Mucosa of stomach (tissue), 1 donor: ENCODE results near the gene GTF3C5.
A peak's percentile ranks its signal among the peaks of the same experiment; 100 is the strongest.

Source experiments
- H3K27me3 ChIP-seq: one replicate; pipeline ENCODE4 v1.7.0; 2013; ENCODE audit warnings: mild to moderate bottlenecking, low read length; ENCODE audit not compliant: control insufficient read depth, insufficient read depth
- H3K36me3 ChIP-seq: one replicate; pipeline ENCODE4 v1.7.0; 2013; ENCODE audit warnings: low read length; ENCODE audit not compliant: control insufficient read depth, insufficient read depth
- H3K4me1 ChIP-seq: one replicate; pipeline ENCODE4 v1.7.0; 2013; ENCODE audit warnings: mild to moderate bottlenecking, low read length; ENCODE audit not compliant: control insufficient read depth, insufficient read depth
- H3K4me3 ChIP-seq: one replicate; pipeline ENCODE4 v1.7.0; 2013; ENCODE audit warnings: low read length
- H3K9ac ChIP-seq: one replicate; pipeline ENCODE4 v1.7.0; 2013; ENCODE audit warnings: mild to moderate bottlenecking, low read length, moderate library complexity
- H3K9me3 ChIP-seq: one replicate; pipeline ENCODE4 v1.7.0; 2013; ENCODE audit warnings: mild to moderate bottlenecking, low read length, moderate library complexity; ENCODE audit not compliant: control insufficient read depth
- donor health status: Pancreatic carcinoma.

GTF3C5 gene

DNA sequence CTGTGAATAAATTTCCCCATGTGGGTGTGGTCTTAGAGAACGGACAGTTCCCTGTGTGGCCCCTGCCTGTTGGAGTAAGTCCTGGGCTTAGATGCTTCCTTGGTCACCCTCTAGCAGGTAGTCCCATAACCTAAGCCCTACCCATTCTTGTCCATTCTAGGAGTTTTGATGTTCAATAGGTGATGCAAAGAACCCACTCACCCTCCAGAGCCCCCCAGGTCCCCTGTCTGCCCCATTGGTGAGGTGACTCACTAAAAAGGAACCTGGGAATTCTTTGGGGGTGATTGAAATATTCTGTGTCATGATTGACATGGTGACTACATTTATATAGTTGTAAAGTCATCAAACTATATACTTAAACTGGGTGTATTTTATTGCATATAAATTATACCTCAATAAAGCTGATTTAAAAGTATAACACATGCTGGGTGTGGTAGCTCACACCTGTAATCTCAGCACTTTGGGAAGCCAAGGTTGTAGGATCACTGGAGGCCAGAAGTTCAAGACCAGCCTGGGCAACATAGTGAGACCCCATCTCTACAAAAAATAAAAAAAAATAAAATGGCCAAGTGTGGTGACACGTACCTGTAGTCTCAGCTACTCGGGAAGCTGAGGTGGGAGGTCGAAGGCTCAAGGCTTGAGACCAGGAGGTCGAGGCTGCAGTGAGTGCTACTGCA, 20.8 kb upstream of the GTF3C5 start:
- Histone ChIP-seq H3K36me3 (no peaks in the 10 kb centered on the region), H3K4me1 (peaks cover 7% of the 10 kb centered on the region), H3K27me3 (peaks cover 3% of the 10 kb centered on the region), H3K4me3 (no peak overlapping the region), H3K9me3 (no peaks in the 10 kb centered on the region), H3K9ac (no peak overlapping the region)

DNA sequence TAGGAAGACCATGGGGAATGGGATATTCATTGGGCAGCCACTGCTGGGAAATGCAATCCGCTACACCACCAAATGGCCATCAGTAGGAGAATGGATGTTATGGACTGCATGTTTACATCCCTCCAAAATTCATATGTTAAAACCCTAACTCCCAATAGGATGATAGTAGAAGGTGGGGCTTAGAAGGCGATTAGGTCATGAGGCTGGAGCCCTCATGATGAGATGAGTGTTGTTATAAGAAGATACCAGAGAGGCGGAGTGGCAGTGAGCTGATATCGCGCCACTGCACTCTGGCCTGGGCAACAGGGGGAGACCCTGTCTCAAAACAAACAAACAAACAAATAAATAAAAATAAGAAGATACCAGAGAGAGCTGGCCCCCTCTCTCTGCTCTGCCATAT, 16.1 kb upstream of the GTF3C5 start:
- no peaks in the 10 kb centered on the region for H3K27me3 ChIP-seq
- no peaks in the 10 kb centered on the region for H3K36me3 ChIP-seq

DNA sequence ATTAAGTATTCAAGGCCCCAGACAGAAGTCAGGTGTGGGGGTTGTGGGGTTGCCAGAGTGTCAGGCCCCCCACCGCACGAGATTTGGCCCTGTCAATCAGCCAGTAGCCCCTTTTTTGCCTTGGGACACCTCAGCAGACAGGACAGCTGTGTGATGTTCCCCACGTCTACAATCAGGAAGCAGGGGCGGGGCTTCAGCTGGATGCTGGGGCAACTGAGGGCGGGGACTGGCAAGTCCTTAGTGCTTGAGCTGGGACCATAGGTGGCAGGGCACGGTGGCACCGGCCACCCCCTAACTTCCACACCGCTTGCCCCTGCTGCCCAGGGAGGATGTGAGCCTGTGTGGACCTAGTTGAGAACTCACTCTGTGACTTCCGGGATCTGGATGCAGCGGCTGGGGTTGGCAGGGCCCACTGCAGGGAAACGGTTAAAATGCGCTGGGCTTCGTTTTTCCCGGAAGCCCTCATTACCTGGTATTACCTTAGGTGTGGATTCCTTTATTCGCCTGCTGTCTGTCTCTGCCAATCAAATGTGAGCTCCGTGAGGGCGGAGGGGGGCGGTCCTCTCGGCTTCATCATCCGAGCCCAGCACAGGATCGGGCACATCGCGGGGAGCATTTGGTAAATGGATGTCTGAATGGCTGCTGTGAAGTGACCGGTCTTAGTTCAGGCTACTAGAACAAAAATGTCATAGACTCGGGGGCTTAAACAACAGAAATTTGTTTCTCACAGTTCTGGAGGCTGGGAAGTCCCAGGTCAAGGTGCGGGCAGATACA, 7.5 kb upstream of the GTF3C5 start:
- Histone ChIP-seq H3K4me3 (no peak overlapping the region), H3K27me3 (peaks cover 8% of the 10 kb centered on the region), H3K9ac (no peak overlapping the region), H3K36me3 (no peaks in the 10 kb centered on the region), H3K9me3 (no peaks in the 10 kb centered on the region), H3K4me1 (no peaks in the 10 kb centered on the region)

More for the DNA sequence above, 16.1 kb upstream of the GTF3C5 start:
- H3K9me3 ChIP-seq = no peaks in the 10 kb centered on the region
- no peak overlapping the region for H3K9ac ChIP-seq
- no peak overlapping the region for H3K4me3 ChIP-seq
- H3K4me1 ChIP-seq = no peaks in the 10 kb centered on the region

DNA sequence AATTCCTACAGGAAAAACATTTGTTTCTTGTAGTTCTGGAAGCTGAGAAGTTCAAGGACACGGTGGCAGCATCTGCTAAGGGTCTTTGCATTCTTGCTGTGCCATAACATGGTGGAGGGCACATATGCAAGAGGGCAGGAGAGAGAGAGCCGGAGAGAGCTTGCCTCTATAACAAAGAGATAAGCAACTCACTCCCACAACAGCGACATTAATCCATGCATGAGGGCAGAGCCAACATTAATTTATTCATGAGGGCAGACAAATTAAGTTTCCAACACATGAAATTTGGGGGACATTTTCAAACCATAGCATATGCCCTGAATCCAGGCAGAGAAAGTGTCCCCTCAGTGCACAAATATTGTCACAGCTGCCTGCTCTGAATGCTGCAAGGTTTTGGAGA, 4.4 kb upstream of the GTF3C5 start:
- Histone ChIP-seq H3K27me3 (peaks cover 8% of the 10 kb centered on the region), H3K36me3 (no peaks in the 10 kb centered on the region), H3K4me1 (peaks cover 6% of the 10 kb centered on the region), H3K9me3 (no peaks in the 10 kb centered on the region), H3K9ac (no peak overlapping the region), H3K4me3 (no peak overlapping the region)

DNA sequence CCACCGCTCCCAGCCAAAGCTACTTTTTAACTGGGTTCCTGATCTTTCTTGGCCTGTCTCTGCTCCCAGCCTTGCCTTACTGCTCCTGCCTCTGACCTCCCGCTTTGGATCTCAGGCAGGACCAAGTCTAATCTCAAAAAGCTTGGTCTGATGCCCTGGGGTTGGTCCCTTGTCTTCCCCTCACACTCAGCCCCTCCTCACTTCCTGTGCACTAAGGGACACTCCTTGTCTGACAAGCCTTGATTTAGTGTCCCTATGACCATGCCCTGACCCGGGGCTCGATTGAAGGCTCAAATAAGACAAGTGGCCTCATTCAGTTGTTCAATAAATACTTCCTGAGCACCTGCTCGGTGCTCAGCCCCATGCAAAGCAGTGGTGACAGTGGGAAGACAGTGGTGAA, 3.7 kb upstream of the GTF3C5 start:
- H3K36me3 ChIP-seq = no peaks in the 10 kb centered on the region
- H3K9me3 ChIP-seq = no peaks in the 10 kb centered on the region
- H3K4me3 ChIP-seq = no peak overlapping the region
- H3K9ac ChIP-seq = no peak overlapping the region
- peaks cover 6% of the 10 kb centered on the region for H3K4me1 ChIP-seq
- H3K27me3 ChIP-seq = peaks cover 8% of the 10 kb centered on the region

DNA sequence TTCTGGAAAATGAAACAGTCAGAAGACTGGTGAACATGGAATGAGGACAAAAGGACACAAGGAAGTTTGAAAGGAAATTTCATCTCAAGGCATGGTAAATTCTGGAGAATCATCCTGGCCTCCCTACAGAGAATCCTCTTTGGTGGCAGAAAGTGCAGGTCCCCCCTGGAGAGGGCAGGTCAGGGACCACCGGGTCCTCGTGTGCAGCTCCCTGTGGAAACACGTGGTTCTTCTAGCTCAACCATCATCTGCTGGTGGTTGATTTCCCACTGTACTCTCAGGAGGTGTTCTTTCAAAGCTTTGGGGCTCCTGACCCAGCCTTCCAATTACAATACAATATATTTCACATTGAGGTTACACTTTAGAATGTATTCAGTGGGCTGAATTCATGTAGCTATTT, 2.6 kb upstream of the GTF3C5 start:
- Histone ChIP-seq H3K9ac (no peak overlapping the region), H3K36me3 (no peaks in the 10 kb centered on the region), H3K27me3 (peaks cover 7% of the 10 kb centered on the region), H3K4me1 (peaks cover 6% of the 10 kb centered on the region), H3K9me3 (no peaks in the 10 kb centered on the region), H3K4me3 (no peak overlapping the region)

DNA sequence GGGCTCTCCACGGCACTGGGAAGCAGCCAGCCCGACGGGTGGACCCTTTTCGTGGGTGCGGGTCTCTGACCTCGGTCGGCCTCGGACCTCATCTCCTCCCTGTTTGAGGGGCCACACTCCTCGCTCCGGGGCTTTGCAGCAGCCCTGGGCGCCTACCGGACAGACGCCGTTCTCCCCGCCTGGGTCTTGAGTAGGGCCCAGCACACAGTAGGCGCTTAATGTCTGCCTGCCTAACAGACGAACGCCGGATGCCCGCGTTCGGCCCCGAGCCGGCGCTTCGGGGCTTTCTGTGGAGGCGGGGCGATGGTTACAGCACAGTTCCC, 842 bp upstream of the GTF3C5 start:
- Histone ChIP-seq H3K4me3 (peak overlapping the region; percentile 92), H3K4me1 (peaks cover 6% of the 10 kb centered on the region), H3K27me3 (peaks cover 5% of the 10 kb centered on the region), H3K9me3 (no peaks in the 10 kb centered on the region), H3K9ac (peak overlapping the region; percentile 93), H3K36me3 (no peaks in the 10 kb centered on the region)

DNA sequence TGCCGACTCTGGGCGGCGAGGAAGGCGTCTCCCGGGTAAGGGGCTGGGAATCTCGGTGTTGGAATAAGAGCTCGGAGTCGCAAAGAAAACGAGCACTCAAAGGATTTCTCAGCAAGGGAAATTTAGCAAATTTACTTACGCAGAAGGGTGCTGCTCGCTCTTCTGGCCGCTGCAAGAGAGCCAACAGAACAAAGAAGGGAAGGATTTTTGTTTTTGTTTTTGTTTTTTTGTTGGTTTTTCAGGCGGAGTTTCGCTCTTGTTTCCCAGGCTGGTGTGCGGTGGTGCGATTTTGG, 279 bp downstream of the GTF3C5 start:
- Histone ChIP-seq H3K9me3 (no peaks in the 10 kb centered on the region), H3K4me3 (peak overlapping the region; percentile 92), H3K27me3 (peaks cover 4% of the 10 kb centered on the region), H3K4me1 (peaks cover 6% of the 10 kb centered on the region), H3K9ac (peak overlapping the region; percentile 93), H3K36me3 (no peaks in the 10 kb centered on the region)

DNA sequence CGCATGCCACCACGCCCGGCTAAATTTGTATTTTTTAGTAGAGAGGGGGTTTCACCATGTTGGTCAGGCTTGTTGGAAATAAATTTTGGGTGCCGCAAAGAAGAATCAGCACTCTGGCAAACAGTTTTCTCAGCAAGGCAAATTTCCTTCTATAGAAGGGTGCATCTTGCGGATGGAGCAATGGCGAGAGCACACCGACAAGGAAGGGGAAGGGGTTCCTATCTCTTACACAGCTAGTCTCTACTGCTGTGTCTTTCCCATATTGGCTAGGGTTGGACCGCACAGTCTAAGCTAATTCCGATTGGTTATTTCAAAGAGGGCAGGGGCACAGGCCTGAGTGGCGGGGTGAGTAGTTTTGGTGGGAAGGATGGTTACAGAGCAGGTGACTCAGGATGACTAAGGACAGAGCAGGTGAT, 707 bp downstream of the GTF3C5 start:
- H3K9ac ChIP-seq = peak overlapping the region; percentile 93
- peak overlapping the region; percentile 92 for H3K4me3 ChIP-seq
- H3K9me3 ChIP-seq = no peaks in the 10 kb centered on the region
- peaks cover 6% of the 10 kb centered on the region for H3K4me1 ChIP-seq
- H3K27me3 ChIP-seq = no peaks in the 10 kb centered on the region
- H3K36me3 ChIP-seq = no peaks in the 10 kb centered on the region

DNA sequence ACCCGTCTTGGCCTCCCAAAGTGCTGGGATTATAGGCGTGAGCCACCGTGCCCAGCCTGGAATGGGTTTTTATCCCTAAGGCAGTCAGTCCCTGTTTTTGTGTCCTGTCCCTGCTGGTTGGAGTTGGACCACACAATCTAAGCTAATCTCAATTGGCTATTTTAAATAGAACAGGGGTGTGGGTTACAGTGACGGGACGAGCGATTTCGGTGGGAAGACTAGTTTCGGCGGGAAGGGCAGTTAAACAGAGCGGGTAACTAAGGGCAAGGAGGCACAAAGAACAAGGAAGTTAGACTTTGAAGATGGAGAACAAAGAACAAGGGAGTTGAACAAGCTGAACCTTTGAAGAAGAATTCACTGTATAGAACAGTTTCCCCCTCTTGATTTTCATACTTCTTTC, 1.4 kb downstream of the GTF3C5 start:
- Histone ChIP-seq H3K4me1 (peaks cover 6% of the 10 kb centered on the region), H3K9ac (no peak overlapping the region), H3K4me3 (no peak overlapping the region)

DNA sequence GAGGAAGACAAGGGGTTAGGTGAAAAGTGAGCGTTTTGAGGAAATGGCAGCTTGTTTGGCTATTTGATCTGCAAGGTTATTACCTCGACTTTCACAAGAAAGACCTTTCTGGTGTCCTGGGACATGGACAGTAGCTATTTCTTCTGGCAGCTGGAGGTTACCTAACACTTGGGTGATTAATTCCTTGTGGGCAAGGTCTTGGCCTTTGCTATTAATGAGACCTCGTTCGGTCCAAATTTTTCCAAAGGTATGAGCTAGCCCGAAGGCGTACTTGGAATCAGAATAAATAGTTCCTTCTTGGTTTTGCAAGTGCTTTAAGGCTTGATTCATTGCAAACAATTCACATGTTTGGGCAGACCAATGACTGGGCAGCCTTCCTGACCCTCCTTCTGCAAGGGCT, 4.9 kb downstream of the GTF3C5 start:
- H3K27me3 ChIP-seq = no peaks in the 10 kb centered on the region
- no peak overlapping the region for H3K9ac ChIP-seq

More for the DNA sequence above, 1.4 kb downstream of the GTF3C5 start:
- Histone ChIP-seq H3K9me3 (no peaks in the 10 kb centered on the region), H3K36me3 (no peaks in the 10 kb centered on the region), H3K27me3 (no peaks in the 10 kb centered on the region)

DNA sequence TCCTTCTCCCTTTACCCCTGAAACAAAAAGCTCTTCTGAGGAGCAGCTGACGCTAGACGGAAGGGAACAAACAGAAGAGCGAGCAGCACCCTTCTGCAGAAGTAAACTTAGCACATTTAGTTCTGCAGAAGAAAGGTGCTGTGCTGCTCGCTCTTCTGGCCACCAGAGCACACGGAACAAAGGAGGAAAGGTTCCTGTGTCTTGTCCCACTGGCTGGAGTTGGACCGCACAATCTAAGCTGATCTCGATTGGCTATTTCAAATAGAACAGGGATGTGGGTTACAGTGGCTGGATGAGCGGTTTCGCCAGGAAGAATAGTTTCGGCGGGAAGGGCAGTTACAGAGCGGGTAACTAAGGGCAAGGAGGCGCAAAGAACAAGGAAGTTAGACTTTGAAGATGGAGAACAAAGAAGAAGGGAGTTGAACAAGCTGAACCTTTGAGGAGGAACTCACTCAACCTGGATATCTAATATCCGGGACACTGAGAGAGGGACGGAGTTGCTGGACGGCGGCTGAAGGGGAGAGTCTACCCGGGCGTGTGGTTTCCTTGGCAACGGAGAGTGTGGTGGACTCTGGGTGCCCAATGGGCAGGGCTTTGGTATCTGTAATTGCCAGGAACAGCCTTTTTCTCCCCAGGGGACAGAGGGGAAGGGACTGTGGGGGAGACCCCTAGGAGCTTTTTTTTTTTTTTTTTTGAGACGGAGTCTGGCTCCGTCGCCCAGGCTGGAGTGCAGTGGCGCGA, 7.1 kb downstream of the GTF3C5 start:
- Histone ChIP-seq H3K9me3 (no peaks in the 10 kb centered on the region), H3K9ac (no peak overlapping the region), H3K36me3 (peaks cover 6% of the 10 kb centered on the region), H3K4me3 (no peak overlapping the region), H3K27me3 (no peaks in the 10 kb centered on the region), H3K4me1 (no peaks in the 10 kb centered on the region)

More for the DNA sequence above, 4.9 kb downstream of the GTF3C5 start:
- H3K4me3 ChIP-seq = no peak overlapping the region
- H3K9me3 ChIP-seq = no peaks in the 10 kb centered on the region
- H3K36me3 ChIP-seq = no peaks in the 10 kb centered on the region
- H3K4me1 ChIP-seq = no peaks in the 10 kb centered on the region
